OCI-LY1 (cell line): ENCODE measurements around the gene GLRA3.

Experiments
- H2AFZ ChIP-seq: fragments of 200-600 bp; sonication (generic), shearing (Covaris generic); 2 replicates; pipeline ENCODE4 v1.6.0; 2014; ENCODE audit warnings: antibody characterized with exemption, mild to moderate bottlenecking, low read length
- H3F3A ChIP-seq: fragments of 200-600 bp; sonication (generic), shearing (Covaris generic); 2 replicates; pipeline ENCODE4 v1.6.0; 2014; ENCODE audit warnings: mild to moderate bottlenecking, antibody characterized with exemption, low read length, moderate library complexity; ENCODE audit not compliant: insufficient read depth
- H3K27ac ChIP-seq: fragments of 200-600 bp; sonication (generic); 2 replicates; pipeline ENCODE4 v1.5.1; 2014; ENCODE audit warnings: low read length, mixed run types, mild to moderate bottlenecking, low read depth; ENCODE audit not compliant: poor library complexity, severe bottlenecking
- H3K27me3 ChIP-seq: fragments of 200-600 bp; sonication (generic); 2 replicates; pipeline ENCODE4 v1.6.0; 2014; ENCODE audit warnings: antibody characterized with exemption, mild to moderate bottlenecking, low read length, moderate library complexity; ENCODE audit not compliant: insufficient read depth
- H3K36me3 ChIP-seq: fragments of 200-600 bp; sonication (generic); 2 replicates; pipeline ENCODE4 v1.6.1; 2014; ENCODE audit warnings: mild to moderate bottlenecking, antibody characterized with exemption, low read length, moderate library complexity, mixed read lengths; ENCODE audit not compliant: insufficient read depth
- H3K4me1 ChIP-seq: fragments of 200-600 bp; sonication (generic); 2 replicates; pipeline ENCODE4 v1.5.1; 2014; ENCODE audit warnings: mild to moderate bottlenecking, low read length, moderate library complexity; ENCODE audit not compliant: insufficient read depth, severe bottlenecking
- H3K4me2 ChIP-seq: fragments of 200-600 bp; sonication (generic), shearing (Covaris generic); 2 replicates; pipeline ENCODE4 v1.6.1; 2014; ENCODE audit warnings: low read length
- H3K4me3 ChIP-seq: fragments of 200-600 bp; sonication (generic); 2 replicates; pipeline ENCODE4 v1.5.1; 2014; ENCODE audit warnings: low read length, low read depth, mild to moderate bottlenecking, mixed read lengths; ENCODE audit not compliant: poor library complexity, severe bottlenecking
- H3K79me2 ChIP-seq: fragments of 200-600 bp; shearing (Covaris generic); 2 replicates; pipeline ENCODE4 v1.6.1; 2016; ENCODE audit warnings: mixed run types, low read length, mixed read lengths; ENCODE audit not compliant: insufficient read depth
- H3K9ac ChIP-seq: fragments of 200-600 bp; sonication (generic), shearing (Covaris generic); 2 replicates; pipeline ENCODE4 v1.6.1; 2014; ENCODE audit warnings: mild to moderate bottlenecking, low read length, mixed read lengths
- H3K9me2 ChIP-seq: fragments of 200-600 bp; sonication (generic), shearing (Covaris generic); 2 replicates; pipeline ENCODE4 v1.6.1; 2014; ENCODE audit warnings: low read depth, mild to moderate bottlenecking, low read length, mixed read lengths
- H3K9me3 ChIP-seq: fragments of 200-600 bp; shearing (Covaris generic); 2 replicates; pipeline ENCODE4 v1.6.1; 2014; ENCODE audit warnings: low read length, mixed read lengths
- H4K20me1 ChIP-seq: fragments of 200-600 bp; sonication (generic), shearing (Covaris generic); 2 replicates; pipeline ENCODE4 v1.6.0; 2016; ENCODE audit warnings: mild to moderate bottlenecking, low read length; ENCODE audit not compliant: insufficient read depth
- EZH2 ChIP-seq: fragments of 200-600 bp; sonication (generic), shearing (Covaris generic); IDR thresholded peaks from 2 replicates; pipeline ENCODE4 v1.8.0; 2017; ENCODE audit warnings: borderline replicate concordance, mixed run types, mild to moderate bottlenecking, antibody characterized with exemption, low read length, moderate library complexity, mixed read lengths
- TF ChIP-seq, protein P1 (sequence below): fragments of 200-600 bp; sonication (generic), shearing (Covaris generic); IDR thresholded peaks from 2 replicates; pipeline ENCODE4 v1.5.1; 2017; ENCODE audit warnings: mild to moderate bottlenecking, antibody characterized with exemption, low read length, moderate library complexity, mixed read lengths

The GLRA3 gene

DNA sequence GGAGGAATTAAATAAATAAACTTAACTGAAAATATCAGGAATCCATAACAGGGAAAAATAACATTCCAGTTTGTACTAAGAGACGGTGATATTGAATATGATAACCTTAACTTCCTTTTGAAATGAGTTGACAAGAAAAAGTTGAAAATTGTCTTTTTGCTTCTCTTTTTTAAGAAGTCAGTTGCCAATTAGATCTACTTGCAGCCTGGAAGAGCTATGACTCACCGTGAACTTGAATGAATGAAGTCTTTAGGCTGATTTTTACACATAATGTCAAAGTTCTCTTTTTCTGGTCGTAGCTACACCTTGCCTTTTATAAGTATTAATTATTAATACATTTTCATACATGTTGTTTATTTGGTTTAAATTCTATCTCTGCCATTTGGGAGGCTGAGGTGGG, 212.4 kb downstream of the GLRA3 start:
- Histone ChIP-seq H3K27ac (no peak overlapping the region), H3K9me2 (no peaks in the 10 kb centered on the region), H4K20me1 (no peaks in the 10 kb centered on the region), H3K9me3 (peaks cover 4% of the 10 kb centered on the region; the same call in 1 of the 2 replicates), H3K9ac (no peak overlapping the region), H3F3A (no peaks in the 10 kb centered on the region), H3K36me3 (no peaks in the 10 kb centered on the region), H3K79me2 (no peaks in the 10 kb centered on the region), H3K4me1 (peaks cover 8% of the 10 kb centered on the region), H3K4me2 (no peak overlapping the region), H3K4me3 (no peak overlapping the region), H2AFZ (no peak overlapping the region), H3K27me3 (no peaks in the 10 kb centered on the region)
- TF ChIP-seq, protein P1, sequence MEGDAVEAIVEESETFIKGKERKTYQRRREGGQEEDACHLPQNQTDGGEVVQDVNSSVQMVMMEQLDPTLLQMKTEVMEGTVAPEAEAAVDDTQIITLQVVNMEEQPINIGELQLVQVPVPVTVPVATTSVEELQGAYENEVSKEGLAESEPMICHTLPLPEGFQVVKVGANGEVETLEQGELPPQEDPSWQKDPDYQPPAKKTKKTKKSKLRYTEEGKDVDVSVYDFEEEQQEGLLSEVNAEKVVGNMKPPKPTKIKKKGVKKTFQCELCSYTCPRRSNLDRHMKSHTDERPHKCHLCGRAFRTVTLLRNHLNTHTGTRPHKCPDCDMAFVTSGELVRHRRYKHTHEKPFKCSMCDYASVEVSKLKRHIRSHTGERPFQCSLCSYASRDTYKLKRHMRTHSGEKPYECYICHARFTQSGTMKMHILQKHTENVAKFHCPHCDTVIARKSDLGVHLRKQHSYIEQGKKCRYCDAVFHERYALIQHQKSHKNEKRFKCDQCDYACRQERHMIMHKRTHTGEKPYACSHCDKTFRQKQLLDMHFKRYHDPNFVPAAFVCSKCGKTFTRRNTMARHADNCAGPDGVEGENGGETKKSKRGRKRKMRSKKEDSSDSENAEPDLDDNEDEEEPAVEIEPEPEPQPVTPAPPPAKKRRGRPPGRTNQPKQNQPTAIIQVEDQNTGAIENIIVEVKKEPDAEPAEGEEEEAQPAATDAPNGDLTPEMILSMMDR, result no peak

DNA sequence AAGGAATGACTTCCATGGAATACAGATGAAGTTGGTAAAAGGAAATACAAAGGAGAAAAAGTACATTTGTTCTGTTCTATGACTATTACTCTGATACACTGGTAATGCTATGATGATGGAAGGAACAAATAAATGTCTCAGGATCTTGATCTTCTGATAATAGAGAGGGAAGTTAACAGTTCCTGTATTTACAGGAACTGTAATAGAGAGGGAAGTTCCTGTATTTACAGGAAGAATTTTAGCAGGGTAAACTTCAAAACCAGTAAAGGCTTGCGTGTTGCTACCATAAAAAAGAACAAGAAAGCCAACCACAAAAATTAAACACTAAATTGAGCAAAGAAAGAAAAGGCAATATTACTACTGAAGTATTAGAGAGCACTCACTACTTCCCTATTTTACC, 215.1 kb downstream of the GLRA3 start:
- no peaks in the 10 kb centered on the region for H3K36me3 ChIP-seq
- no peaks in the 10 kb centered on the region for H3K27me3 ChIP-seq
- no peaks in the 10 kb centered on the region for H3F3A ChIP-seq
- H3K9ac ChIP-seq, result no peak overlapping the region
- no peak overlapping the region for H3K4me3 ChIP-seq
- H3K9me3 ChIP-seq, result peaks cover 6% of the 10 kb centered on the region; the same call in 1 of the 2 replicates
- TF ChIP-seq, protein P1, result no peak
- TF ChIP-seq EZH2, result no peak
- no peaks in the 10 kb centered on the region for H4K20me1 ChIP-seq
- no peak overlapping the region for H3K4me2 ChIP-seq
- H3K27ac ChIP-seq, result no peak overlapping the region
- no peaks in the 10 kb centered on the region for H3K79me2 ChIP-seq
- peaks cover 8% of the 10 kb centered on the region for H3K4me1 ChIP-seq
- no peaks in the 10 kb centered on the region for H3K9me2 ChIP-seq
- no peak overlapping the region for H2AFZ ChIP-seq

DNA sequence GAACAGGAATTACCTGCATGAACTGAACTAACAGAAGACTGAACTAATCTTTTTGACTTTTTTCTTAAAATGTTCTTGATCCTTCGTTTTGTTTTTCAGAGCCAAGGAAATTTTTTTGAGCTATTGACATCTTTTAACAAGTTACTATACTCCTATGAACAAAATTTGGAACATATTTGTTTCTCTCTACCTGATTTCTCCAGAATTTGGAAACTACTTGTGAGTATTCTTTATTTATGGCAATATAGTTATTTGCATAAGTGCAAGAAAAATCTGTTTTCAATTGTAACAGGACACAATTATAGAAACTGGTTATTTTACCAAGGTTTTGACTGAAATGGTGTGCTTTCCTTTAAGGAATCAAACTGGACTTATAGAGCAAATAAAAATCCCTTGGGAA, 217.3 kb downstream of the GLRA3 start:
- Histone ChIP-seq H3K4me2 (no peak overlapping the region), H2AFZ (no peak overlapping the region), H3K79me2 (no peaks in the 10 kb centered on the region), H3K4me1 (no peaks in the 10 kb centered on the region), H3K9ac (no peak overlapping the region), H3K9me2 (no peaks in the 10 kb centered on the region), H3K4me3 (no peak overlapping the region), H3K9me3 (peaks cover 6% of the 10 kb centered on the region; the same call in 1 of the 2 replicates), H4K20me1 (no peaks in the 10 kb centered on the region), H3K27ac (no peak overlapping the region), H3K36me3 (no peaks in the 10 kb centered on the region), H3K27me3 (no peaks in the 10 kb centered on the region), H3F3A (no peaks in the 10 kb centered on the region)
- TF ChIP-seq, protein P1, result no peak
- no peak for TF ChIP-seq EZH2
